ENCODE results near the gene SVEP1.

SVEP1 gene

GRCh38 chr9:110452227-110452801 is 127.2 kb downstream of the SVEP1 start:
- no peak for DNase-seq (ENCODE audit: low spot score)
- in situ Hi-C loops (cut with MboI; ENCODE audit: low sequenced_read_pairs, unreplicated experiment): no loop called here
- TF ChIP-seq CTCF (IDR thresholded peaks at IDR 0.05; ENCODE audit: borderline replicate concordance, control extremely low read depth, extremely low read depth, insufficient read depth, missing control alignments): no peak

DNA sequence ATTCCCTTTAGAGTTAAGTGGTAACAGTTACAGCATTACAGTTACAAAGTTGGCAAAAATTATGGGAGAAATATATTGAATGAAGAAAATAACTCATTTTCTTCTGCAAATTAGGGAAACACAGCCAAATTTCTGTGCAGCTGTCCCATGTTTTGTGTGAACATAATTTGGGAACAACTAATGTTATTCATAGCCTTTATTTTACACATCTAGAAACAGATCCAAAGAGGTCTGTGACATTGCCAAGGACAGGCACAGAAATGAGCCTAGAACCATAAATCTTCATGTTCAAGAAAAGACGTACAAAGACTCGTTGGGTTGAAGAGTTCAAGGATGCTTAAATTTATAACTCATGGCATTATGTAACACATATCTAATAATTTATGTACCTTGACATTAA is 127.8 kb downstream of the SVEP1 start:
- no peak for DNase-seq (ENCODE audit: low spot score)
- in situ Hi-C loops (cut with MboI; ENCODE audit: low sequenced_read_pairs, unreplicated experiment): no loop called here
- no peak for TF ChIP-seq CTCF (IDR thresholded peaks at IDR 0.05; ENCODE audit: borderline replicate concordance, control extremely low read depth, extremely low read depth, insufficient read depth, missing control alignments)

DNA sequence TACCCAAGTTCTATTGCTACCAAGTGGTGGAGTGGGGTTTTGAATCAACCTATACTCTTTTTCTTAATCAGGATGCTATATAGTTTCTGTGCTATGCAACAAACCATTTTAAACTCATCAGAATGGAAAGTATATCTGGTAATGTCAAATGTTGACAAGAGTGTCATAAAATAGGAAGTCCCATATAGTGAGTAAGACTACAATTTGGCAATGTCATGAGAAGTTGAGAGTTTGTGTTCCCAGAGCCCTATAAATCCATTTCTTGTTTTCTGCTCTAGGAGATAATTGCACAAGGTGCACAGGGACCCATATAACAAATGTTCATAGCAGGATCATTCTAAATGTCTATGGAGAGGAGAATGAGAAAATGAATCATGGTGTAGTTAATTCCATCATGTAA is 132.1 kb downstream of the SVEP1 start:
- no peak for DNase-seq (ENCODE audit: low spot score)
- in situ Hi-C loops (cut with MboI; ENCODE audit: low sequenced_read_pairs, unreplicated experiment): loop anchor here (25.0 kb wide), 1 partner anchor 165 kb away; no protein-coding TSS in a partner anchor
- TF ChIP-seq CTCF (IDR thresholded peaks at IDR 0.05; ENCODE audit: borderline replicate concordance, control extremely low read depth, extremely low read depth, insufficient read depth, missing control alignments): no peak

DNA sequence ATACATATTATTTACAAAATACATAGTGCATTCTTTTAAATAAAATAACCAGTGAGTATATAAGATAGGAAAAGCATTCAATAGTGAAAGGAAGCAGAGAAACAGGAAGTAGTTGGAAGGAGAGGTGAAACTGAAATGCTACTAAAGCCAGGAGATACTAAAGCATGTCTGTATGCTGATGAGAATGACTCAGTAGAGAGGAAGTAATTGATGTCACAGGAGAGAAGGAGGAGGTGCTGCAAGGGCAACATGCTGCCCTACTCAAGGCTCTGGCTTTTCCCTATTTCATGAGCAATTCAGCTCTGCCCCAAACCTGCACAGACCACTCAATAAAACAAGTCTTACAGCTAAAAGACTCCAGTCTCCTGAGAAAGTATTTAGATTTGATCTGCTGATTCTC is 133.4 kb downstream of the SVEP1 start:
- no peak for TF ChIP-seq CTCF (IDR thresholded peaks at IDR 0.05; ENCODE audit: borderline replicate concordance, control extremely low read depth, extremely low read depth, insufficient read depth, missing control alignments)
- in situ Hi-C loops (cut with MboI; ENCODE audit: low sequenced_read_pairs, unreplicated experiment): loop anchor here (25.0 kb wide), 1 partner anchor 166 kb away; no protein-coding TSS in a partner anchor
- DNase-seq (ENCODE audit: low spot score): no peak

GRCh38 chr9:110444911-110445310 is 134.6 kb downstream of the SVEP1 start:
- no peak for DNase-seq (ENCODE audit: low spot score)
- TF ChIP-seq CTCF (IDR thresholded peaks at IDR 0.05; ENCODE audit: borderline replicate concordance, control extremely low read depth, extremely low read depth, insufficient read depth, missing control alignments): no peak
- in situ Hi-C loops (cut with MboI; ENCODE audit: low sequenced_read_pairs, unreplicated experiment): loop anchor here (25.0 kb wide), 1 partner anchor 167 kb away; no protein-coding TSS in a partner anchor

DNA sequence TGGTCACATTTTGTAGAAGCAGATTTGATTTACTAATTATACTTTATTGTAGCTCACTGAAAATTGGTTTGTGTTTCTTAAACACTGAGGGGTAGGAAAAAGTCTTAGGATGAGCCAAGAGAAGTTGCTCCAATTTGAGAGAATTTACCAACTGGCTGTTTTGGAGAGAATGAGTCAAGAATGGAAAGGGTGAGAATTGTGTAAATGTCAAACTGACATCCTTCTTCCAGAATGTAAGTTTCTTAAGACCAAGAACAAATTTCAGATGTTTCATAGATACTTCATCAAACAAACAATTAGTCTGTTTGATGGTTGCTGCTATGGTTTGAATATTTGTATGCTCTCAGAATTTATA is 135.7 kb downstream of the SVEP1 start:
- no peak for TF ChIP-seq CTCF (IDR thresholded peaks at IDR 0.05; ENCODE audit: borderline replicate concordance, control extremely low read depth, extremely low read depth, insufficient read depth, missing control alignments)
- no peak for DNase-seq (ENCODE audit: low spot score)
- in situ Hi-C loops (cut with MboI; ENCODE audit: low sequenced_read_pairs, unreplicated experiment): loop anchor here (25.0 kb wide), 1 partner anchor 168 kb away; no protein-coding TSS in a partner anchor

Measured in GM13976 (cell line).